ENCODE measurements around the gene GALNT3.

The GALNT3 gene

GRCh38 chr2:165718610-165719210 lies 75.3 kb downstream of the GALNT3 start:
- no peaks in the 10 kb centered on the region for H3K27me3 ChIP-seq (ENCODE audit: low read depth, low read length)
- no peaks in the 10 kb centered on the region for H3K4me1 ChIP-seq (ENCODE audit: control insufficient read depth in 1 of 2, insufficient read depth in 2 of 2, low read length in 2 of 2)
- no peak overlapping the region for H3K27ac ChIP-seq (ENCODE audit: low read length)
- no peaks in the 10 kb centered on the region for H3K36me3 ChIP-seq (ENCODE audit: control insufficient read depth in 1 of 2, insufficient read depth in 2 of 2, low read length in 2 of 2)
- H3K9me3 ChIP-seq (ENCODE audit: control insufficient read depth in 1 of 2, low read length in 2 of 2), result no peaks in the 10 kb centered on the region
- H3K4me3 ChIP-seq (ENCODE audit: low read depth in 1 of 2, low read length in 2 of 2), result no peak overlapping the region

DNA sequence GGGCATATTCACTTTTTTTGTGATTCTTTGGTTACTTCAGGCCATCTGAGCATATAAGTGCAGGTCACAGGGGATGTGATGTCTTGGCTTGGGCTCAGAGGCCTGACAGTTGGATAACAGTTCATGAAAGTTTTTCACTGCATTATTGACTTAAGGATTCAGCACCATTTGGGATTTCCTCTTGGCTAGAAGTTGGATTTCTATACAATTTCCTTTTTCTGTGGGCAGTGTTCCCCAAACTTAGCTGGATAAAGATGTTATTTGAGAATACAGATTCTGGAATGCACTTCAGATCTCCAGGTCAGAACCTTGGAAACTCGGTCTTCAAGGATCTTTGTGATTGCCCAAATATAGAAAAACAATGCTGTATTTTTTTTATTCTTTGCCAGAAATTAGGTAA lies 78.0 kb downstream of the GALNT3 start:
- H3K27me3 ChIP-seq (ENCODE audit: low read depth, low read length), result no peaks in the 10 kb centered on the region
- no peaks in the 10 kb centered on the region for H3K9me3 ChIP-seq (ENCODE audit: control insufficient read depth in 1 of 2, low read length in 2 of 2)
- no peak overlapping the region for H3K27ac ChIP-seq (ENCODE audit: low read length)
- no peaks in the 10 kb centered on the region for H3K4me1 ChIP-seq (ENCODE audit: control insufficient read depth in 1 of 2, insufficient read depth in 2 of 2, low read length in 2 of 2)
- no peaks in the 10 kb centered on the region for H3K36me3 ChIP-seq (ENCODE audit: control insufficient read depth in 1 of 2, insufficient read depth in 2 of 2, low read length in 2 of 2)
- no peak overlapping the region for H3K4me3 ChIP-seq (ENCODE audit: low read depth in 1 of 2, low read length in 2 of 2)

DNA sequence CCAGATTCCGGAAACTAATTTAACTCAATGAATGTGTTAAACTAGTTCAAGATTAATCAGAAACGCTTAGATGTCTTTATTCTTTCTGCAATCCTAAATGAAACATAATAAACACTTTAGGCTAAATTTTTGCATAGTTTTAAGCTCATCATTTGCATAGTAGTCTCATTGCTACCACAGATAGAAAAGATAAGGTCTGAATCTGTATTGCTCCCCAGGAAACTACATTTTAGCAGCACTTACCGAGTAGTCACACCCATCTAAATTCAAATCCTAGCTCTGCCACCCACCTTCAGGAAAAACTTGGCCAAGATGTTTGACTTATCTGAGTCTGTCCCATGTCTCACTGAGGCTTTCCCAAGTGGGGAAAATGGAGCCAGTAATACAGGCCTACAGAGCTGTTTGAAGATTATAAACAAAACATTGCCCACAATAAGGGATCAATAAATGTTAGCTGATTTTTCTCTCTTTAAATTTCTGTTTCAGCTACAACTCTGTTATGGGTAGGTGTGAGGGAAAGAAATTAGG lies 87.0 kb downstream of the GALNT3 start:
- H3K9me3 ChIP-seq (ENCODE audit: control insufficient read depth in 1 of 2, low read length in 2 of 2), result no peaks in the 10 kb centered on the region
- no peaks in the 10 kb centered on the region for H3K4me1 ChIP-seq (ENCODE audit: control insufficient read depth in 1 of 2, insufficient read depth in 2 of 2, low read length in 2 of 2)
- H3K27me3 ChIP-seq (ENCODE audit: low read depth, low read length), result no peaks in the 10 kb centered on the region

DNA sequence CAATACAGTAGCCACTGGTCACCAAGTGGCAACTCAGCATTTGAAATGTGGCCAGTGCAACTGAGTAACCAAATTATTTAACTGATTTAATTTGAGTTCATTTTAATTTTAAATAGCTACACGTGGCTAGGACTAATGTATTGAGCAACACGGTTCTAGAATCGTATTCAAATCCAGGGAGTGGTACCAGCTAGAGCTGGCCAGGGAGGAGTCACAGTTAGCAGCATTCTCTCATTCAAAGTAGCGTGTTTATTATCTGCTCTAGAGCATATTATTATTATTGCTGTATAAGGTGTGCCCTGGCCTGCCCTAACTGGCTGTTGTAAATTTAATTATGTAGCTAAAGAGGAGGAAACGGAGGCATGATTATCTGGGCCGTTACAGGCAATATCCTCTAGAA lies 92.9 kb downstream of the GALNT3 start:
- no peaks in the 10 kb centered on the region for H3K9me3 ChIP-seq (ENCODE audit: control insufficient read depth in 1 of 2, low read length in 2 of 2)
- no peak overlapping the region for H3K4me3 ChIP-seq (ENCODE audit: low read depth in 1 of 2, low read length in 2 of 2)
- H3K36me3 ChIP-seq (ENCODE audit: control insufficient read depth in 1 of 2, insufficient read depth in 2 of 2, low read length in 2 of 2), result no peaks in the 10 kb centered on the region
- H3K27me3 ChIP-seq (ENCODE audit: low read depth, low read length), result no peaks in the 10 kb centered on the region
- no peaks in the 10 kb centered on the region for H3K4me1 ChIP-seq (ENCODE audit: control insufficient read depth in 1 of 2, insufficient read depth in 2 of 2, low read length in 2 of 2)
- no peak overlapping the region for H3K27ac ChIP-seq (ENCODE audit: low read length)

More for the DNA sequence above, 87.0 kb downstream of the GALNT3 start:
- Histone ChIP-seq H3K4me3 (ENCODE audit: low read depth in 1 of 2, low read length in 2 of 2) (no peak overlapping the region), H3K36me3 (ENCODE audit: control insufficient read depth in 1 of 2, insufficient read depth in 2 of 2, low read length in 2 of 2) (no peaks in the 10 kb centered on the region), H3K27ac (ENCODE audit: low read length) (no peak overlapping the region)

DNA sequence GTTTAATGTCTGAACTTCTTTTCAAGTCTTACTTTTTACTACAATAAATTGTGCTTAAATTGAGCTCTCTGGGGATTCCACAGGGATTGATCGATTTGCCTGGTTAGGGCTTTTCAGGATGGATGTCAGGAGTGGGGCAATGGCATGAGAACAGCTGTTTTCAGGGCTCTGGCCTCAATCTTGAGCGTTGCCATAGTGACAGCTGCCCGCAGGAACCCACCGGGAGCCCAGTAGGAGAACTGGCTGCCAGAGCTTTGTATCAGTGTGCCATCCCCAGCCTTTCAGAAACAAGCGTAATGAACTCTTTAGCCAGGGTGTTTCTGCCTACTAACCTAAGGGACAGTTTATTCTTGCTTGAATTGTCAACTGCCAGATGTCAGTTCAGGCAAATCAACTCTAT lies 93.5 kb downstream of the GALNT3 start:
- no peaks in the 10 kb centered on the region for H3K36me3 ChIP-seq (ENCODE audit: control insufficient read depth in 1 of 2, insufficient read depth in 2 of 2, low read length in 2 of 2)
- H3K4me1 ChIP-seq (ENCODE audit: control insufficient read depth in 1 of 2, insufficient read depth in 2 of 2, low read length in 2 of 2), result no peaks in the 10 kb centered on the region
- H3K27me3 ChIP-seq (ENCODE audit: low read depth, low read length), result no peaks in the 10 kb centered on the region
- H3K9me3 ChIP-seq (ENCODE audit: control insufficient read depth in 1 of 2, low read length in 2 of 2), result no peaks in the 10 kb centered on the region
- H3K4me3 ChIP-seq (ENCODE audit: low read depth in 1 of 2, low read length in 2 of 2), result no peak overlapping the region
- no peak overlapping the region for H3K27ac ChIP-seq (ENCODE audit: low read length)

DNA sequence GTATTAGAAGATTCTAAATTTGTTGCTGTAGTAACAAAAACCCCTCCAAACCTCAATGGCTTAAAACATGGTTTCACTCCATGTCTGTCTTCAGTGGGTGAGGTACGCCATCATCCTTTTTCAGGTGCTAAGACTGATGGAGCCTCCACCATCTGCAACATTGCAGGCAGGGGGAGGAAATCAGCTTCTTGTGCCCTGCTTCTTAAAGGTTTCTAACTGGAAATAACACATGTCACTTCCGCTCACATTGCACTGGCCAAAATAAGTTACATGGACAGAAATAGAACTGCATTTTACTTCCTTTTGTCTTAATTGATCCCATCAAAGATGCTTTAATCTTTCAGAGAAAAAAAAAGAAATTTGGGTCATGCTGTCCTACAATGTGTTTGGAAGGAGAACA lies 94.1 kb downstream of the GALNT3 start:
- no peaks in the 10 kb centered on the region for H3K4me1 ChIP-seq (ENCODE audit: control insufficient read depth in 1 of 2, insufficient read depth in 2 of 2, low read length in 2 of 2)
- H3K27me3 ChIP-seq (ENCODE audit: low read depth, low read length), result no peaks in the 10 kb centered on the region
- H3K36me3 ChIP-seq (ENCODE audit: control insufficient read depth in 1 of 2, insufficient read depth in 2 of 2, low read length in 2 of 2), result no peaks in the 10 kb centered on the region
- no peaks in the 10 kb centered on the region for H3K9me3 ChIP-seq (ENCODE audit: control insufficient read depth in 1 of 2, low read length in 2 of 2)
- no peak overlapping the region for H3K27ac ChIP-seq (ENCODE audit: low read length)
- no peak overlapping the region for H3K4me3 ChIP-seq (ENCODE audit: low read depth in 1 of 2, low read length in 2 of 2)

GRCh38 chr2:165698444-165698884 lies 95.6 kb downstream of the GALNT3 start:
- Histone ChIP-seq H3K27ac (ENCODE audit: low read length) (no peak overlapping the region), H3K4me3 (ENCODE audit: low read depth in 1 of 2, low read length in 2 of 2) (no peak overlapping the region)

DNA sequence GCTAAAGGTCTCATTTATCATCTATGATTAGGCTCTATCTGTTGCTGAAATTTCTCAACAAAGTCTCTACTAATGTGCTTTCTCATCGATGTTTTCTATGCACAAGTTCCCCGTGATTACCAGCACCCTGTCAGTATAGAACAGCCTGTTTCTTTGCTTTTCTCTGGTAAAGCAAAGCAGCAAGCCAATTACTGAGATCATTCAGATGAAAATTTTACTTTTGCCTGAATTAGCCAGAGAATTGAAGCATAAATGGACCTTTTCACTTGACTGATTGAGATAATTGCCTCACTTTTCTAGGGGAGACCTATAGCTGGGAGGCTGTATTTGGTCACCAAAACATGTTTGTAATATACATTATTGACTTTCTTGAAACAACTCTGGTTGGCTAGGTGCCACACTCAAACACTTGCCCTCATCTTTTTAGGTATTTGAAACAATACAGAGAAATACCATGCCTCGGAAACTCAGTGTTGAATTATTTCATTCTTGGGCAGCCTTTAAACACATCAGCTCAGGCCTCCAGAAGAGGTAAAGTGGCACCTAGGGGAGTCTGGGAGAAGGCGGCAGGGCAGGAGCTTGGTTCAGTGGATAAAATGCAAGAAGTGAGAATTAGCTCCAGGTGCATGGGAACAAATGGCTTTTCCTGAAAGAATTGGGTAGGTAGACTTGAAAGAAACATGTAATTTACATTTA lies 96.2 kb downstream of the GALNT3 start:
- no peak overlapping the region for H3K27ac ChIP-seq (ENCODE audit: low read length)
- no peaks in the 10 kb centered on the region for H3K9me3 ChIP-seq (ENCODE audit: control insufficient read depth in 1 of 2, low read length in 2 of 2)
- no peaks in the 10 kb centered on the region for H3K36me3 ChIP-seq (ENCODE audit: control insufficient read depth in 1 of 2, insufficient read depth in 2 of 2, low read length in 2 of 2)
- no peaks in the 10 kb centered on the region for H3K4me1 ChIP-seq (ENCODE audit: control insufficient read depth in 1 of 2, insufficient read depth in 2 of 2, low read length in 2 of 2)
- H3K4me3 ChIP-seq (ENCODE audit: low read depth in 1 of 2, low read length in 2 of 2), result no peak overlapping the region
- H3K27me3 ChIP-seq (ENCODE audit: low read depth, low read length), result no peaks in the 10 kb centered on the region

More at GRCh38 chr2:165698444-165698884, 95.6 kb downstream of the GALNT3 start:
- Histone ChIP-seq H3K27me3 (ENCODE audit: low read depth, low read length) (no peaks in the 10 kb centered on the region), H3K36me3 (ENCODE audit: control insufficient read depth in 1 of 2, insufficient read depth in 2 of 2, low read length in 2 of 2) (no peaks in the 10 kb centered on the region), H3K4me1 (ENCODE audit: control insufficient read depth in 1 of 2, insufficient read depth in 2 of 2, low read length in 2 of 2) (no peaks in the 10 kb centered on the region), H3K9me3 (ENCODE audit: control insufficient read depth in 1 of 2, low read length in 2 of 2) (no peaks in the 10 kb centered on the region)
